ENCODE measurements around the gene TIMP4.

DNA sequence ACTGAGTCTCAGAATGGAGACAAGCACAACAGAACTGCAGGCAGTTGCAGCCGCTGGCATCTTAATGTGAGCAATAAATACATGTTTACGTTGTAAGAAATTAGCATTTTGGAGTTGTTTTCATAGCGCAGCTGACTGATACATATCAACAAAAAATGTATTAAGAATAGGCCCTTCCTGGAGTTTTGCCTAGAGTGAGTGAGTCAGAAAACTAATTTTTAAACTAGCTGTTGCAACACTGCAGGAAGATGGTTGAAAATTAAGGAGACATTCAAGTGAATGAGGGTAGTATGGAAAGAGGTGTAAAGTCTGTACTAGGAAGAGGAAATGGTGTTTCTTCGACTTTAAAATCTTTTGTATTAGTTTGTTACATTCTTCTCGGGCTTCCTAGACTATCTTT lies 39.6 kb upstream of the TIMP4 start:
- TF ChIP-seq RAD21 (IDR thresholded peaks at IDR 0.05; ENCODE audit: low read length), result no peak
- no peak for TF ChIP-seq MAFK (IDR thresholded peaks at IDR 0.05; ENCODE audit: low read depth, low read length)
- TF ChIP-seq SMC3 (IDR thresholded peaks at IDR 0.05; ENCODE audit: low read depth, low read length), result no peak
- no peak for TF ChIP-seq RFX5 (IDR thresholded peaks at IDR 0.05; ENCODE audit: low read depth, low read length)
